A673 (cell line): Measurements from ENCODE around the gene ARHGEF1. TPM values are rescaled to one million over a fixed set of nuclear protein-coding genes. Genes with fewer than 3 reads are reported as not detected.

Experiments
- BruUV-seq: library from RNA; stranded (reverse); fragments of 400-500 nt; replicated peaks from 2 replicates; lab custom pipeline; 2021; lab: Mats Ljungman, UMichigan
- CTCF ChIA-PET: fragments of 300-600 bp; sonication (Branson Sonifier 250); formaldehyde crosslinking; loops from one replicate; lab custom pipeline; 2022; ENCODE audit warnings: antibody characterized with exemption; lab: Charles Lee
- POLR2A ChIA-PET: fragments of 300-600 bp; sonication (Branson Sonifier 250); formaldehyde crosslinking; loops from one replicate; lab custom pipeline; 2022; ENCODE audit warnings: antibody characterized with exemption; ENCODE audit not compliant: low non-redundant PET; lab: Charles Lee
- DNase-seq: peaks from one replicate; pipeline ENCODE4 v3.0.0-alpha.2; 2015; ENCODE audit warnings: low spot score
- H3K27ac ChIP-seq: fragments of 200-600 bp; sonication (generic); 2 replicates; pipeline ENCODE4 v1.5.1; 2016; ENCODE audit warnings: mixed run types, low read depth, mild to moderate bottlenecking, mixed read lengths, antibody characterized with exemption, low read length; ENCODE audit not compliant: poor library complexity, severe bottlenecking
- H3K27me3 ChIP-seq: fragments of 200-600 bp; sonication (generic); replicated peaks from 2 replicates; pipeline ENCODE4 v1.6.1; 2017; ENCODE audit warnings: mixed run types, low read depth, mild to moderate bottlenecking, mixed read lengths, antibody characterized with exemption, low read length; ENCODE audit not compliant: insufficient read depth, poor library complexity
- H3K36me3 ChIP-seq: fragments of 200-600 bp; sonication (generic); 2 replicates; pipeline ENCODE4 v1.6.1; 2016; ENCODE audit warnings: mixed run types, mild to moderate bottlenecking, mixed read lengths, antibody characterized with exemption, low read length; ENCODE audit not compliant: insufficient read depth, poor library complexity, severe bottlenecking
- H3K4me1 ChIP-seq: fragments of 200-600 bp; sonication (generic); 2 replicates; pipeline ENCODE4 v1.6.1; 2017; ENCODE audit warnings: mixed run types, mild to moderate bottlenecking, mixed read lengths, antibody characterized with exemption, low read length; ENCODE audit not compliant: insufficient read depth, poor library complexity, severe bottlenecking
- H3K4me3 ChIP-seq: fragments of 200-600 bp; sonication (generic); 2 replicates; pipeline ENCODE4 v1.5.1; 2016; ENCODE audit warnings: low read depth, mixed run types, mild to moderate bottlenecking, mixed read lengths, low read length; ENCODE audit not compliant: poor library complexity, severe bottlenecking
- H3K9me3 ChIP-seq: fragments of 200-600 bp; sonication (generic); 2 replicates; pipeline ENCODE4 v1.6.1; 2016; ENCODE audit warnings: mixed run types, low read depth, mild to moderate bottlenecking, mixed read lengths, antibody characterized with exemption, low read length; ENCODE audit not compliant: poor library complexity, severe bottlenecking
- CTCF ChIP-seq: fragments of 300-800, 200-600 bp; sonication (generic); conservative IDR thresholded peaks from 2 replicates; pipeline ENCODE4 v1.5.1; 2017; ENCODE audit warnings: low read depth, mild to moderate bottlenecking, antibody characterized with exemption, low read length, moderate library complexity, mixed read lengths
- EZH2 ChIP-seq: fragments of 200-600 bp; sonication (generic); IDR thresholded peaks from 2 replicates; pipeline ENCODE4 v1.6.1; 2017; ENCODE audit warnings: borderline replicate concordance, low read depth, mild to moderate bottlenecking, mixed read lengths, antibody characterized with exemption, low read length; ENCODE audit not compliant: poor library complexity, severe bottlenecking
- intact Hi-C: fragments of 100-400 bp; cut with micrococcal nuclease; formaldehyde crosslinking; loops from one replicate; pipeline ENCODE4 v1.10.0; 2022; ENCODE audit not compliant: unreplicated experiment
- total RNA-seq: library from RNA; stranded (reverse); gene quantifications from 2 replicates; pipeline ENCODE4 v1.2.3, GENCODE V29; 2021

Gene ARHGEF1
- total RNA-seq, 1 experiment from 2014 or later = 164 TPM

- TF ChIP-seq EZH2 (no peak), CTCF (no peak)
- CTCF ChIA-PET = interaction anchor here (0.6 kb wide), 1 partner anchor 129 kb away, joined by 4 read pairs; no protein-coding TSS in a partner anchor
- Histone ChIP-seq H3K36me3 (no peaks in the 10 kb centered on the region), H3K4me1 (peaks cover 58% of the 10 kb centered on the region), H3K4me3 (no peak overlapping the region), H3K27ac (no peak overlapping the region), H3K9me3 (no peaks in the 10 kb centered on the region), H3K27me3 (no peaks in the 10 kb centered on the region)
- DNase-seq = no peak
- no TSS peak for BruUV-seq
- POLR2A ChIA-PET = no interaction called here
- intact Hi-C loops = loop anchor here (5.0 kb wide), 1 partner anchor 48 kb away; the partner anchor contains the start of gene ARHGEF1
These were observed 47.3 kb downstream of the ARHGEF1 start for GRCh38 chr19:41930322-41930722.

- H3K36me3 ChIP-seq = no peaks in the 10 kb centered on the region
- H3K9me3 ChIP-seq = no peaks in the 10 kb centered on the region
- peaks cover 64% of the 10 kb centered on the region for H3K4me1 ChIP-seq
- no TSS peak for BruUV-seq
- DNase-seq = peak; percentile 92
- H3K27ac ChIP-seq = no peak overlapping the region
- ChIA-PET POLR2A (interaction anchor here (0.6 kb wide), 1 partner anchor 43 kb away, joined by 3 read pairs; no protein-coding TSS in a partner anchor), CTCF (interaction anchor here (0.5 to 1.0 kb wide), 7 partner anchors 12 to 1753 kb away, joined by 3 to 6 read pairs (median 4); no protein-coding TSS in a partner anchor)
- no peak overlapping the region for H3K4me3 ChIP-seq
- TF ChIP-seq CTCF (peak; percentile 85), EZH2 (no peak)
- intact Hi-C loops = loop anchor here (5.0 kb wide), 1 partner anchor 49 kb away; the partner anchor contains the start of gene ARHGEF1
- no peaks in the 10 kb centered on the region for H3K27me3 ChIP-seq
These were observed 48.1 kb downstream of the ARHGEF1 start for GRCh38 chr19:41930926-41931592.

- Histone ChIP-seq H3K4me1 (peaks cover 76% of the 10 kb centered on the region), H3K9me3 (no peaks in the 10 kb centered on the region), H3K4me3 (no peak overlapping the region), H3K27ac (no peak overlapping the region), H3K36me3 (no peaks in the 10 kb centered on the region), H3K27me3 (no peaks in the 10 kb centered on the region)
- ChIA-PET POLR2A (no interaction called here), CTCF (no interaction called here)
- no TSS peak for BruUV-seq
- DNase-seq = no peak
- intact Hi-C loops = loop anchor here (5.0 kb wide), 1 partner anchor 50 kb away; the partner anchor contains the start of gene ARHGEF1
- TF ChIP-seq EZH2 (no peak), CTCF (no peak)
These were observed 49.3 kb downstream of the ARHGEF1 start for GRCh38 chr19:41932259-41932719.
